Adrenal gland (tissue), 12 donors: Measurements from ENCODE around the gene TMEM109. TPM values are rescaled to one million over a fixed set of nuclear protein-coding genes. Genes with fewer than 3 reads are reported as not detected.
A peak's percentile ranks its signal among the peaks of the same experiment; 100 is the strongest.

Experiments
- DNase-seq, 7 donors: peaks; one replicate each; pipeline ENCODE4 v3.0.0-alpha.2; 2019 to 2020
- H3K27ac ChIP-seq, 5 donors: fragments of 200-600 bp; sonication (generic) in 4 of 5; 1 replicate in 3 of 5; 2 replicates in 2 of 5; pipeline versions ENCODE4 v1.5.1 to v1.8.0; 2016 to 2020; ENCODE audit warnings: mild to moderate bottlenecking in 1 of 5
- H3K27me3 ChIP-seq: fragments of 200-600 bp; 2 replicates; pipeline ENCODE4 v1.8.0; 2021
- H3K36me3 ChIP-seq, 2 donors: fragments of 200-600 bp; replicated peaks in 1 of 2; 1 replicate in 1 of 2; 2 replicates in 1 of 2; pipeline versions ENCODE4 v1.5.1 to v1.8.0; 2018 to 2022
- H3K4me1 ChIP-seq, 2 donors: fragments of 200-600 bp; replicated peaks in 1 of 2; 1 replicate in 1 of 2; 2 replicates in 1 of 2; pipeline versions ENCODE4 v1.5.1 to v1.8.0; 2018 to 2021
- H3K4me3 ChIP-seq, 4 donors: fragments of 200-600 bp; sonication (generic) in 3 of 4; one replicate each; pipeline ENCODE4 v1.5.1; 2016 to 2018
- H3K9me3 ChIP-seq, 3 donors: fragments of 200-600 bp; sonication (generic) in 1 of 3; replicated peaks in 1 of 3; 1 replicate in 2 of 3; 2 replicates in 1 of 3; pipeline versions ENCODE4 v1.5.1 to v1.8.0; 2016 to 2021
- CTCF ChIP-seq, 6 experiments: fragments of 450-650 bp in 4 of 6; fragments of 200-600 bp in 2 of 6; sonication (generic) in 1 of 6; IDR thresholded peaks; 1 replicate in 5 of 6; 2 replicates in 1 of 6; pipeline versions ENCODE4 v1.5.1 to v1.8.0; 2016 to 2021; ENCODE audit warnings: antibody characterized with exemption in 6 of 6, mild to moderate bottlenecking in 2 of 6, moderate library complexity in 1 of 6
- POLR2A ChIP-seq, 2 donors: fragments of 450-650 bp; IDR thresholded peaks; one replicate each; pipeline ENCODE4 v1.6.1; 2017; ENCODE audit warnings: antibody characterized with exemption in 2 of 2, mild to moderate bottlenecking in 2 of 2, moderate library complexity in 1 of 2
- WGBS, 4 donors: extraction: QIAGEN DNeasy Blood & Tissue Kit in 2 of 4; methylation state at CpG; one replicate each; pipeline versions ENCODE4 v1.1.5 to v1.1.7; 2013 to 2017; 5-methylcytosine and 5-hydroxymethylcytosine counted together
- intact Hi-C, 2 donors: fragments of 100-400 bp; cut with DNase I; formaldehyde crosslinking; loops; one replicate each; pipeline versions ENCODE4 v1.14.1 to v1.15.0; 2022 to 2023
- polyA plus RNA-seq, 3 donors: library from polyadenylated mRNA; stranded (reverse); fragments of 200-250 nt in 2 of 3; fragments of 350-450 nt in 1 of 3; fragmentation: Illumina TruSeq in 1 of 3; extraction: RNeasy Lipid Tissue Mini Kit (QIAGEN cat#74804) in 1 of 3; gene quantifications; one replicate each; pipeline ENCODE4 v1.2.3, GENCODE V29; 2013 to 2014
- total RNA-seq, 9 donors: library from RNA; depleted of rRNA in 4 of 9; stranded (reverse); fragments of >200 nt in 4 of 9; fragments of 120-200 nt in 1 of 9; fragmentation: NEBNext Ultra II Directional in 1 of 9; extraction: Animal tissue kit (Norgen Biotek cat#: 25700) in 1 of 9; gene quantifications; one replicate each; pipeline versions ENCODE4 v1.1.0 to v1.2.4, GENCODE V29; 2013 to 2023
- donor health status: healthy with polysubstance abuse.
- donor health status: Bipolar disorder and iron deficiency.
- donor health status: DM: yes; HTN: yes; CAD: no.
- donor health status: DM: no; HTN: no; CAD: no.
- donor health status: DM: no; HTN: no; CAD: no.
- donor health status: DM: yes; HTN: yes; CAD: no.

The TMEM109 gene
- total and polyA plus RNA-seq, 12 donors: 29.3 to 115 (median 84.8) TPM

GRCh38 chr11:60900673-60901404 is 13.1 kb upstream of the TMEM109 start:
- H3K27ac ChIP-seq: no peak overlapping the region
- no peak overlapping the region for H3K4me3 ChIP-seq
- 82 to 86% (median 84%) methylated on average over 11 to 13 of the region's 13 CpGs for WGBS, 4 donors
- intact Hi-C loops: no loop called here
- peaks cover 0 to 77% of the 10 kb centered on the region in 2 donors for H3K36me3 ChIP-seq
- peak in 1 of 7 donors; percentile 47 for DNase-seq
- H3K4me1 ChIP-seq: peaks cover 17 to 20% of the 10 kb centered on the region in 2 donors
- no peaks in the 10 kb centered on the region for H3K27me3 ChIP-seq
- TF ChIP-seq POLR2A (IDR thresholded peaks at IDR 0.05) (no peak), CTCF (IDR thresholded peaks at IDR 0.05) (no peak)
- no peaks in the 10 kb centered on the region for H3K9me3 ChIP-seq

GRCh38 chr11:60902625-60903024 is 11.3 kb upstream of the TMEM109 start:
- H3K9me3 ChIP-seq: no peaks in the 10 kb centered on the region
- no peak overlapping the region for H3K4me3 ChIP-seq
- TF ChIP-seq POLR2A (IDR thresholded peaks at IDR 0.05): no peak
- no peak for TF ChIP-seq CTCF (IDR thresholded peaks at IDR 0.05)
- 79 to 87% (median 84%) methylated on average over 11 of the region's 11 CpGs for WGBS, 4 donors
- intact Hi-C loops: no loop called here
- H3K4me1 ChIP-seq: peaks cover 17 to 23% of the 10 kb centered on the region in 2 donors
- DNase-seq: peak in 1 of 7 donors; percentile 50
- no peak overlapping the region for H3K27ac ChIP-seq
- no peaks in the 10 kb centered on the region for H3K27me3 ChIP-seq
- peaks cover 0 to 60% of the 10 kb centered on the region in 2 donors for H3K36me3 ChIP-seq

- 43 to 53% (median 48%) methylated on average over 6 of the region's 6 CpGs for WGBS, 4 donors
- TF ChIP-seq POLR2A (IDR thresholded peaks at IDR 0.05) (no peak), CTCF (IDR thresholded peaks at IDR 0.05) (no peak)
Measured at GRCh38 chr11:60905047-60905446, 8.9 kb upstream of the TMEM109 start.

GRCh38 chr11:60905551-60906113 is 8.3 kb upstream of the TMEM109 start:
- intact Hi-C loops: no loop called here
- H3K9me3 ChIP-seq: no peaks in the 10 kb centered on the region
- TF ChIP-seq POLR2A (IDR thresholded peaks at IDR 0.05): no peak
- TF ChIP-seq CTCF (IDR thresholded peaks at IDR 0.05): no peak
- H3K27ac ChIP-seq: peak overlapping the region; percentile 86 to 97 (median 95)
- 4 to 9% (median 4%) methylated on average over 16 of the region's 16 CpGs for WGBS, 4 donors
- peaks cover 0 to 31% of the 10 kb centered on the region in 2 donors for H3K36me3 ChIP-seq
- H3K4me1 ChIP-seq: peaks cover 17 to 23% of the 10 kb centered on the region in 2 donors
- peak in 6 of 7 donors; percentile 43 to 72 (median 48) for DNase-seq
- no peaks in the 10 kb centered on the region for H3K27me3 ChIP-seq
- H3K4me3 ChIP-seq: peak overlapping the region; percentile 59 to 92 (median 83)

More at GRCh38 chr11:60905047-60905446, 8.9 kb upstream of the TMEM109 start:
- H3K4me3 ChIP-seq: peak overlapping the region in 1 of 4 donors; percentile 83
- peaks cover 17 to 23% of the 10 kb centered on the region in 2 donors for H3K4me1 ChIP-seq
- DNase-seq: peak in 1 of 7 donors; percentile 55
- intact Hi-C loops: no loop called here
- no peaks in the 10 kb centered on the region for H3K9me3 ChIP-seq
- peaks cover 0 to 37% of the 10 kb centered on the region in 2 donors for H3K36me3 ChIP-seq
- H3K27me3 ChIP-seq: no peaks in the 10 kb centered on the region
- peak overlapping the region; percentile 50 to 97 (median 95) for H3K27ac ChIP-seq
